Adrenal gland (tissue), 12 donors: ENCODE results near the gene ARMC2. TPM values are rescaled to one million over a fixed set of nuclear protein-coding genes. Genes with fewer than 3 reads are reported as not detected.
"Not testable (repeated sequence)": the region's sequence is repeated elsewhere in the genome, so short reads cannot be mapped to it uniquely, and the experiment has no call there.

Source experiments
- DNase-seq, 7 donors: peaks; one replicate each; pipeline ENCODE4 v3.0.0-alpha.2; 2019 to 2020
- H3K27ac ChIP-seq, 5 donors: fragments of 200-600 bp; sonication (generic) in 4 of 5; 1 replicate in 3 of 5; 2 replicates in 2 of 5; pipeline versions ENCODE4 v1.5.1 to v1.8.0; 2016 to 2020; ENCODE audit warnings: mild to moderate bottlenecking in 1 of 5
- H3K27me3 ChIP-seq: fragments of 200-600 bp; 2 replicates; pipeline ENCODE4 v1.8.0; 2021
- H3K36me3 ChIP-seq, 2 donors: fragments of 200-600 bp; replicated peaks in 1 of 2; 1 replicate in 1 of 2; 2 replicates in 1 of 2; pipeline versions ENCODE4 v1.5.1 to v1.8.0; 2018 to 2022
- H3K4me1 ChIP-seq, 2 donors: fragments of 200-600 bp; replicated peaks in 1 of 2; 1 replicate in 1 of 2; 2 replicates in 1 of 2; pipeline versions ENCODE4 v1.5.1 to v1.8.0; 2018 to 2021
- H3K4me3 ChIP-seq, 4 donors: fragments of 200-600 bp; sonication (generic) in 3 of 4; one replicate each; pipeline ENCODE4 v1.5.1; 2016 to 2018
- H3K9me3 ChIP-seq, 3 donors: fragments of 200-600 bp; sonication (generic) in 1 of 3; replicated peaks in 1 of 3; 1 replicate in 2 of 3; 2 replicates in 1 of 3; pipeline versions ENCODE4 v1.5.1 to v1.8.0; 2016 to 2021
- POLR2A ChIP-seq, 2 donors: fragments of 450-650 bp; IDR thresholded peaks; one replicate each; pipeline ENCODE4 v1.6.1; 2017; ENCODE audit warnings: antibody characterized with exemption in 2 of 2, mild to moderate bottlenecking in 2 of 2, moderate library complexity in 1 of 2
- WGBS, 4 donors: extraction: QIAGEN DNeasy Blood & Tissue Kit in 2 of 4; methylation state at CpG; one replicate each; pipeline versions ENCODE4 v1.1.5 to v1.1.7; 2013 to 2017; 5-methylcytosine and 5-hydroxymethylcytosine counted together
- intact Hi-C, 2 donors: fragments of 100-400 bp; cut with DNase I; formaldehyde crosslinking; loops; one replicate each; pipeline versions ENCODE4 v1.14.1 to v1.15.0; 2022 to 2023
- polyA plus RNA-seq, 3 donors: library from polyadenylated mRNA; stranded (reverse); fragments of 200-250 nt in 2 of 3; fragments of 350-450 nt in 1 of 3; fragmentation: Illumina TruSeq in 1 of 3; extraction: RNeasy Lipid Tissue Mini Kit (QIAGEN cat#74804) in 1 of 3; gene quantifications; one replicate each; pipeline ENCODE4 v1.2.3, GENCODE V29; 2013 to 2014
- total RNA-seq, 9 donors: library from RNA; depleted of rRNA in 4 of 9; stranded (reverse); fragments of >200 nt in 4 of 9; fragments of 120-200 nt in 1 of 9; fragmentation: NEBNext Ultra II Directional in 1 of 9; extraction: Animal tissue kit (Norgen Biotek cat#: 25700) in 1 of 9; gene quantifications; one replicate each; pipeline versions ENCODE4 v1.1.0 to v1.2.4, GENCODE V29; 2013 to 2023
- TF ChIP-seq, protein P1 (sequence below), 6 experiments: fragments of 450-650 bp in 4 of 6; fragments of 200-600 bp in 2 of 6; sonication (generic) in 1 of 6; IDR thresholded peaks; 1 replicate in 5 of 6; 2 replicates in 1 of 6; pipeline versions ENCODE4 v1.5.1 to v1.8.0; 2016 to 2021; ENCODE audit warnings: antibody characterized with exemption in 6 of 6, mild to moderate bottlenecking in 2 of 6, moderate library complexity in 1 of 6
- donor health status: healthy with polysubstance abuse.
- donor health status: Bipolar disorder and iron deficiency.
- donor health status: DM: yes; HTN: yes; CAD: no.
- donor health status: DM: no; HTN: no; CAD: no.
- donor health status: DM: no; HTN: no; CAD: no.
- donor health status: DM: yes; HTN: yes; CAD: no.

The ARMC2 gene
- total and polyA plus RNA-seq, 12 donors: 2.1 to 7.8 (median 6.4) TPM

DNA sequence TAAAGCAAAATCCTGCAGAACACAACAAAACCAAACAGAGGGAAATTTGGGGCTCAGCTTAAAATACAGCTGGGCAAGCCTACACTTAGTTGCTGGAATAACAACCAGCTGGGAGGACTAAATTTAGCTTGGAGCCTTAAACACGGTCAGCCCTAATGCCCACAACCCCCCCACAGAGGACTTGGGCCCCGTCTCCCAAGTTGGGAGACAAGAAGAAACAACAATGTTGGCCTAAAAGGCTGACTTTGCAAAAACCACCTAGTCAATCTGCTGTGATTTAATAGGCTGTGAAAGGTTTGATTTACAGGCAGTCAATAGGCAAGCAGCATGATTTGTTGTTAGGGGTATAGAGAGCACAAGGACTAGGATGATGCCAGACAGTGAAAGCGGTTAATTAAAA is 40.3 kb upstream of the ARMC2 start:
- 67 to 87% (median 85%) methylated on average over 3 of the region's 3 CpGs for WGBS, 4 donors
- Histone ChIP-seq H3K27ac (no peak overlapping the region), H3K27me3 (no peaks in the 10 kb centered on the region), H3K4me3 (no peak overlapping the region), H3K36me3 (no peaks in the 10 kb centered on the region), H3K4me1 (peaks cover 0 to 13% of the 10 kb centered on the region in 2 donors), H3K9me3 (no peaks in the 10 kb centered on the region)
- intact Hi-C loops: no loop called here
- no peak for TF ChIP-seq POLR2A (IDR thresholded peaks at IDR 0.05)
- TF ChIP-seq, protein P1, sequence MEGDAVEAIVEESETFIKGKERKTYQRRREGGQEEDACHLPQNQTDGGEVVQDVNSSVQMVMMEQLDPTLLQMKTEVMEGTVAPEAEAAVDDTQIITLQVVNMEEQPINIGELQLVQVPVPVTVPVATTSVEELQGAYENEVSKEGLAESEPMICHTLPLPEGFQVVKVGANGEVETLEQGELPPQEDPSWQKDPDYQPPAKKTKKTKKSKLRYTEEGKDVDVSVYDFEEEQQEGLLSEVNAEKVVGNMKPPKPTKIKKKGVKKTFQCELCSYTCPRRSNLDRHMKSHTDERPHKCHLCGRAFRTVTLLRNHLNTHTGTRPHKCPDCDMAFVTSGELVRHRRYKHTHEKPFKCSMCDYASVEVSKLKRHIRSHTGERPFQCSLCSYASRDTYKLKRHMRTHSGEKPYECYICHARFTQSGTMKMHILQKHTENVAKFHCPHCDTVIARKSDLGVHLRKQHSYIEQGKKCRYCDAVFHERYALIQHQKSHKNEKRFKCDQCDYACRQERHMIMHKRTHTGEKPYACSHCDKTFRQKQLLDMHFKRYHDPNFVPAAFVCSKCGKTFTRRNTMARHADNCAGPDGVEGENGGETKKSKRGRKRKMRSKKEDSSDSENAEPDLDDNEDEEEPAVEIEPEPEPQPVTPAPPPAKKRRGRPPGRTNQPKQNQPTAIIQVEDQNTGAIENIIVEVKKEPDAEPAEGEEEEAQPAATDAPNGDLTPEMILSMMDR (IDR thresholded peaks at IDR 0.05): no peak
- no peak for DNase-seq

DNA sequence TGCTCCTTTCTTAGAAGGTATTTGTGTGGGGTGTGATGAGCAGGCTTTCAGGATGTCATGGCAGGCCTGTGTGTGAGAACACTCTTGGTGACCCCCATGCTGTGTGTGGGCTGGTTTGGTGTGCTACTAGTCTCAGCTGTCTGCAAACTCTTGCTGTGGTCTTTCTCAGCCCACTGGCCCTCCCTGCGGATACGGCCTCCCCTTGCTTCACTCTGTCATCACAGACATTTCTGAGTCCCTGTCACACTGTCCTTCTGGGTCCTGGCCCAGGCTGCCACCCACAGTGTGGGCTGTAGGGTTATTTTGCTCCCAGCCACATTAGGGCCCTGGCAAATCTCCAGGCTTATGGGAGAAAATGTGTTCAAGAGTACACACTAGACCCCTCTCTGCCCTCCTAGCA is 39.0 kb upstream of the ARMC2 start:
- no peak overlapping the region for H3K27ac ChIP-seq
- DNase-seq: no peak
- no peaks in the 10 kb centered on the region for H3K36me3 ChIP-seq
- H3K4me3 ChIP-seq: no peak overlapping the region
- intact Hi-C loops: no loop called here
- H3K4me1 ChIP-seq: peaks cover 0 to 13% of the 10 kb centered on the region in 2 donors
- no peaks in the 10 kb centered on the region for H3K27me3 ChIP-seq
- H3K9me3 ChIP-seq: no peaks in the 10 kb centered on the region
- WGBS, 4 donors: 92 to 94% (median 93%) methylated on average over 2 of the region's 2 CpGs; no CpG with 5 or more reads in 1 of the 4 donors
- TF ChIP-seq POLR2A (IDR thresholded peaks at IDR 0.05): no peak
- TF ChIP-seq, protein P1 (IDR thresholded peaks at IDR 0.05): no peak

DNA sequence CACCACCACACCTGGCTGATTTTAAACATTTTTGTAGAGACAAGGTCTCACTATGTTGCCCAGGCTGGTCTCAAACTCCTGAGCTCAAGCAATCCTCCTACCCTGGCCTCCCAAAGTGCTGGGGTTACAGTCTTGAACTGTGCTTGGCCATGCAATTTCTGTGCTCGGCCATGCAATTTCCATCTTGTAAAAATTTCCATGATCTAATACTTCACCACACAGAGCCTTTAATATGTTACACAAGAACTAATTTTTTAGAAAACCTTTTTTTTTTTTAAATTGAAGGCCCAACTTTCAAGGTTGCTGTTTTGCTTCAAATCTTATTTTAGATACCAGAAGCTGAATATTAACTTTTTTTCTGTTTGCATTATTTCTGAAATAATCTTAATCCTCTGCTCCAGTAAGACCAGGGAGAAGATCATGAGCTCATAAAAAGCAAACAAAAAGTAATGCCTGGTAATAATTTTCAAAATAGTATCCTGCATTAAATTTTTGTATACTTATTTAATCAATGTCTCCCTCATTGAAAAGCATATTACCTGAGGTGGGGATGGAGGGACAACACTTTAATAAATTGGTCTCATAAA is 38.1 kb upstream of the ARMC2 start:
- no peak overlapping the region for H3K4me3 ChIP-seq
- DNase-seq: no peak
- H3K27ac ChIP-seq: no peak overlapping the region
- 64 to 82% (median 72%) methylated on average over 1 of the region's 1 CpG for WGBS, 4 donors
- intact Hi-C loops: no loop called here
- TF ChIP-seq, protein P1 (IDR thresholded peaks at IDR 0.05): no peak
- no peak for TF ChIP-seq POLR2A (IDR thresholded peaks at IDR 0.05)
- H3K9me3 ChIP-seq: no peaks in the 10 kb centered on the region
- H3K27me3 ChIP-seq: no peaks in the 10 kb centered on the region
- peaks cover 0 to 13% of the 10 kb centered on the region in 2 donors for H3K4me1 ChIP-seq
- no peaks in the 10 kb centered on the region for H3K36me3 ChIP-seq

DNA sequence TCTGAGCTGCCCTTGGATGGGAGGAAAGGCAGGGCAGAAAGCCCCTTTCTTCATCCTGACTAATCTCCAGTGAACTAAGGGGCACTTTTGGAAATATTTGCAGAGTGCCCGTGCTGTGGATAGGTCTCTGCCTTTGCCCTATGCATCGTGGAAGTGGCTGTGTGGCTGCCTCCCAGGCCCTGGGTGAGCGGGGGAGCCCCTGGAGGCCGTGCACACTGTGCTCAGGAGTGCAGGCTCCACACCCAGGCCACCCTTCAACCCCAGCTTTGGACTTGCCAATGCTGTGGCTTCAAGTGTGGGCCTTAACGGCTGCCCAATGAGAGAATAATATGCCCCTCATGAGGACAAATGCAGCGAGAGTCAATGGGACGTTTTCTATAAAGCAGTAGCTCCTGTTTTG is 36.7 kb upstream of the ARMC2 start:
- TF ChIP-seq POLR2A (IDR thresholded peaks at IDR 0.05): no peak
- TF ChIP-seq, protein P1 (IDR thresholded peaks at IDR 0.05): no peak
- Histone ChIP-seq H3K27me3 (no peaks in the 10 kb centered on the region), H3K4me3 (no peak overlapping the region), H3K4me1 (peaks cover 0 to under 1% of the 10 kb centered on the region in 2 donors), H3K9me3 (no peaks in the 10 kb centered on the region), H3K36me3 (no peaks in the 10 kb centered on the region), H3K27ac (no peak overlapping the region)
- DNase-seq: no peak
- WGBS, 4 donors: 79 to 94% (median 83%) methylated on average over 6 to 7 of the region's 7 CpGs
- intact Hi-C loops: no loop called here

DNA sequence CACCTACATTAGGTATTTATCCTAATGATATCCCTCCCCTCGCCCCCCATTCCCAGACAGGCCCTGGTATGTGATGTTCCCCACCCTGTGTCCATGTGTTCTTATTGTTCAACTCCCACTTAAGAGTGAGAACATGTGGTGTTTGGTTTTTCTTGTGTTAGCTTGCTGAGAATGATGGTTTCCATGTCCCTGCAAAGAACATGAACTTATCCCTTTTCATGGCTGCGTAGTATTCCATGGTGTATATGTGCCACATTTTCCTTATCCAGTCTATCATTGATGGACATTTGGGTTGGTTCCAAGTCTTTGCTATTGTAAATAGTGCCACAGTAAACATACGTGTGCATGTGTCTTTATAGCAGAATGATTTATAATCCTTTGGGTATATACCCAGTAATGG is 35.0 kb upstream of the ARMC2 start:
- not testable (repeated sequence) for DNase-seq, H3K27me3 ChIP-seq

DNA sequence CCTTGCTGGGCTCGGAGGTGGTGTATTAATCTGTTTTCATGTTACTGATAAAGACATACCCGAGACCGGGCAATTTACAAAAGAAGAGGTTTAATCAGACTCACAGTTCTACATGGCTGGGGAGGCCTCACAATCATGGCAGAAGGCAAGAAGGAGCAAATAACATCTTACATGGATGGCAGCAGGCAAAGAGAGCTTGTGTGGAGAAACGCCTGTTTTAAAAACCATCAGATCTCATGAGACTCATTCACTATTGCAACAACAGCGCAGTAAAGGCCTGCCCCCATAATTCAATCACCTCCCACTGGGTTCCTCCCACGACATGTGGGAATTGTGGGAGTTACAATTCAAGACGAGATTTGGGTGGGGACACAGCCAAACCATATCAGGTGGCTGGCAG is 30.9 kb upstream of the ARMC2 start:
- intact Hi-C loops, H3K4me3 ChIP-seq, H3K27me3 ChIP-seq, DNase-seq, H3K27ac ChIP-seq, H3K9me3 ChIP-seq, H3K36me3 ChIP-seq: not testable (repeated sequence)
- 83 to 91% (median 87%) methylated on average over 7 of the region's 7 CpGs for WGBS, 4 donors
- H3K4me1 ChIP-seq: peaks cover 0 to 13% of the 10 kb centered on the region in 2 donors

More for the DNA sequence above, 35.0 kb upstream of the ARMC2 start:
- H3K4me1 ChIP-seq, H3K4me3 ChIP-seq, H3K27ac ChIP-seq, H3K9me3 ChIP-seq, intact Hi-C loops, H3K36me3 ChIP-seq: not testable (repeated sequence)
- WGBS, 4 donors: 51 to 86% (median 75%) methylated on average over 2 to 3 of the region's 3 CpGs
